OCI-LY7 (cell line): ENCODE measurements around the gene STARD7. TPM values are rescaled to one million over a fixed set of nuclear protein-coding genes. Genes with fewer than 3 reads are reported as not detected.
"Not testable (repeated sequence)": the region's sequence is repeated elsewhere in the genome, so short reads cannot be mapped to it uniquely, and the experiment has no call there.

Experiments
- BruUV-seq: library from RNA; stranded (reverse); fragments of 400-500 nt; replicated peaks from 2 replicates; lab custom pipeline; 2021; lab: Mats Ljungman, UMichigan
- CTCF ChIA-PET: fragments of 300-600 bp; sonication (Branson Sonifier 250); formaldehyde crosslinking; loops from one replicate; lab custom pipeline; 2022; ENCODE audit warnings: antibody characterized with exemption; ENCODE audit not compliant: unreplicated experiment; lab: Charles Lee
- POLR2A ChIA-PET: fragments of 300-600 bp; sonication (Branson Sonifier 250); formaldehyde crosslinking; loops from one replicate; lab custom pipeline; 2022; ENCODE audit warnings: antibody characterized with exemption; lab: Charles Lee
- DNase-seq: peaks from one replicate; pipeline ENCODE4 v3.0.0-alpha.2; 2015; ENCODE audit warnings: low spot score
- H2AFZ ChIP-seq: fragments of 200-600 bp; sonication (generic), shearing (Covaris generic); 2 replicates; pipeline ENCODE4 v1.6.1; 2014; ENCODE audit warnings: mild to moderate bottlenecking, antibody characterized with exemption, low read length, moderate library complexity
- H3K27ac ChIP-seq: fragments of 200-600 bp; sonication (generic); 2 replicates; pipeline ENCODE4 v1.5.1; 2014; ENCODE audit warnings: mixed run types, low read depth, mild to moderate bottlenecking, moderate library complexity, low read length, inconsistent platforms; ENCODE audit not compliant: poor library complexity, severe bottlenecking
- H3K36me3 ChIP-seq: fragments of 200-600 bp; sonication (generic); 2 replicates; pipeline ENCODE4 v1.6.1; 2014; ENCODE audit warnings: mild to moderate bottlenecking, antibody characterized with exemption, low read length, moderate library complexity, mixed read lengths; ENCODE audit not compliant: insufficient read depth
- H3K4me1 ChIP-seq: fragments of 200-600 bp; sonication (generic); 2 replicates; pipeline ENCODE4 v1.5.1; 2014; ENCODE audit warnings: mild to moderate bottlenecking, low read length; ENCODE audit not compliant: insufficient read depth, poor library complexity, severe bottlenecking
- H3K4me2 ChIP-seq: fragments of 200-600 bp; sonication (generic); 2 replicates; pipeline ENCODE4 v1.6.1; 2014; ENCODE audit warnings: mild to moderate bottlenecking, low read length
- H3K4me3 ChIP-seq: fragments of 200-600 bp; sonication (generic); 2 replicates; pipeline ENCODE4 v1.5.1; 2014; ENCODE audit warnings: mild to moderate bottlenecking, low read depth, low read length; ENCODE audit not compliant: poor library complexity, severe bottlenecking
- H3K79me2 ChIP-seq: fragments of 200-600 bp; sonication (generic); 2 replicates; pipeline ENCODE4 v1.6.1; 2016; ENCODE audit warnings: low read depth, mild to moderate bottlenecking, low read length, moderate library complexity, mixed read lengths; ENCODE audit not compliant: insufficient read depth
- H3K9me2 ChIP-seq: fragments of 200-600 bp; sonication (generic); 2 replicates; pipeline ENCODE4 v1.6.1; 2016; ENCODE audit warnings: mild to moderate bottlenecking, low read length, mixed read lengths; ENCODE audit not compliant: insufficient read depth
- H3K9me3 ChIP-seq: fragments of 200-600 bp; sonication (generic); 2 replicates; pipeline ENCODE4 v1.6.1; 2014; ENCODE audit warnings: mild to moderate bottlenecking, mixed run types, low read length, mixed read lengths
- H4K20me1 ChIP-seq: fragments of 200-600 bp; sonication (generic); 2 replicates; pipeline ENCODE4 v1.6.1; 2014; ENCODE audit warnings: mild to moderate bottlenecking, antibody characterized with exemption, low read length, moderate library complexity, mixed read lengths; ENCODE audit not compliant: insufficient read depth
- EZH2phosphoT487 ChIP-seq: fragments of 200-600 bp; sonication (generic); IDR thresholded peaks from 2 replicates; pipeline ENCODE4 v1.6.1; 2018; ENCODE audit warnings: low read depth, borderline replicate concordance, mild to moderate bottlenecking, mixed run types, antibody characterized with exemption, low read length, moderate library complexity, mixed read lengths
- intact Hi-C: fragments of 100-400 bp; cut with micrococcal nuclease; formaldehyde crosslinking; loops from one replicate; pipeline ENCODE4 v1.10.0; 2022; ENCODE audit not compliant: unreplicated experiment
- total RNA-seq, 2 experiments: library from RNA; depleted of rRNA in 1 of 2; stranded (reverse); fragments of >200 nt in 1 of 2; shearing (Covaris generic) in 1 of 2; gene quantifications; 2 replicates each; pipeline ENCODE4 v1.2.3, GENCODE V29; 2014 to 2022
- TF ChIP-seq, protein P1 (sequence below): fragments of 200-600 bp; sonication (generic); conservative IDR thresholded peaks from 2 replicates; pipeline ENCODE4 v1.5.1; 2014; ENCODE audit warnings: mild to moderate bottlenecking, antibody characterized with exemption, low read length, moderate library complexity, mixed read lengths

STARD7 gene
- total RNA-seq, 2 experiments from 2014 or later: 206 to 239 TPM

DNA sequence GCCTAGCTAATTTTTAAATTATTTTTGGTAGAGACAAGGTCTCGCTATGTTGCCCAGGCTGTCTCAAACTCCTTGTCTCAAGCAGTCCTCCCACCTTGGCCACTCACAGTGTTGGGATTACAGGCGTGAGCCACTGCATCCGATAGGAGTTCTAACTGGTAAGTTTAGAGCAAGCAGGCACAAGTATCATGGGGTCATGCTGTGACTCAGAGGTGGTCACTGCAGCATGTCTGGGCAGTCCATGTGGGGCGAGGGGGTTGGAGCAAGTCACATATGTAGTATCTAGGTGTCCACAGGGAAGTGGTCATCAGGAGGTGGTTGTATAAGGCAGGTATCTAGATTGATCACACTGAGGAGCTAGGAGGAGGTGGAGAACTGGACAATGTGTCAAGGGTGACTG is 22.7 kb upstream of the STARD7 start:
- Histone ChIP-seq H4K20me1 (no peaks in the 10 kb centered on the region), H3K9me3 (no peaks in the 10 kb centered on the region), H3K4me3 (no peak overlapping the region), H2AFZ (no peak overlapping the region), H3K4me2 (no peak overlapping the region), H3K9me2 (no peaks in the 10 kb centered on the region), H3K4me1 (peaks cover 28% of the 10 kb centered on the region), H3K27ac (no peak overlapping the region), H3K79me2 (no peaks in the 10 kb centered on the region; the same call in 1 of the 2 replicates), H3K36me3 (no peaks in the 10 kb centered on the region)
- intact Hi-C loops: no loop called here
- CTCF ChIA-PET: interaction anchor here (0.7 to 1.1 kb wide), 2 partner anchors 9 to 10 kb away, joined by 3 to 4 read pairs; no protein-coding TSS in a partner anchor
- no peak for DNase-seq
- TF ChIP-seq, protein P1, sequence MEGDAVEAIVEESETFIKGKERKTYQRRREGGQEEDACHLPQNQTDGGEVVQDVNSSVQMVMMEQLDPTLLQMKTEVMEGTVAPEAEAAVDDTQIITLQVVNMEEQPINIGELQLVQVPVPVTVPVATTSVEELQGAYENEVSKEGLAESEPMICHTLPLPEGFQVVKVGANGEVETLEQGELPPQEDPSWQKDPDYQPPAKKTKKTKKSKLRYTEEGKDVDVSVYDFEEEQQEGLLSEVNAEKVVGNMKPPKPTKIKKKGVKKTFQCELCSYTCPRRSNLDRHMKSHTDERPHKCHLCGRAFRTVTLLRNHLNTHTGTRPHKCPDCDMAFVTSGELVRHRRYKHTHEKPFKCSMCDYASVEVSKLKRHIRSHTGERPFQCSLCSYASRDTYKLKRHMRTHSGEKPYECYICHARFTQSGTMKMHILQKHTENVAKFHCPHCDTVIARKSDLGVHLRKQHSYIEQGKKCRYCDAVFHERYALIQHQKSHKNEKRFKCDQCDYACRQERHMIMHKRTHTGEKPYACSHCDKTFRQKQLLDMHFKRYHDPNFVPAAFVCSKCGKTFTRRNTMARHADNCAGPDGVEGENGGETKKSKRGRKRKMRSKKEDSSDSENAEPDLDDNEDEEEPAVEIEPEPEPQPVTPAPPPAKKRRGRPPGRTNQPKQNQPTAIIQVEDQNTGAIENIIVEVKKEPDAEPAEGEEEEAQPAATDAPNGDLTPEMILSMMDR: no peak
- TF ChIP-seq EZH2phosphoT487: no peak
- POLR2A ChIA-PET: interaction anchor here (1.7 kb wide), 1 partner anchor 15 kb away, joined by 7 read pairs; no protein-coding TSS in a partner anchor
- BruUV-seq: no TSS peak

DNA sequence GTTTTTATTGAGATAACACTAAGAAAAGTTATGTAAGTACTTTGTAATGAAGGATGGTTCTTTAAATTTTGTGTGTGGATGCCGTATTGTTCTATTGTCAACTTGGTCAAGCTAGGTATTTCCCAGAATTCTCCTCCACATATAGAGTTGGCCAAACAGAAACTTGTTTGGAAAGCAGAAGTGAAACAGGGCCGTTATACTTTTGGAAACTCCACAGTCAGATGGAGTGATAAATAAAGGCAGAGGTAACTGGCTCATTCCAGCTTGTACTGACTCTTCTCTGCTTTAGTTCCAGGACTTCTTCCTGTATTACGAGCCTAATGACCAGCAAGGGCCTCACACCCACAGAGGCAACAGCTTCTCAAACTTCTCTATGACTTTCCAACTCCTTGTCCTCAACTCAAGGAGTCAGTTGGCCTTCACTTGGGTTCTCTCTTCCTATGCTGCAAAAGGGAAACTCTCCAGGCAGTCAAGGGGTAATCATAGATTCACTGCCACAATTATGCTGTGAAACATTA is 16.4 kb upstream of the STARD7 start:
- Histone ChIP-seq H3K4me1 (peaks cover 32% of the 10 kb centered on the region), H4K20me1 (no peaks in the 10 kb centered on the region), H3K9me3 (no peaks in the 10 kb centered on the region), H2AFZ (peak overlapping the region; percentile 28; the same call in 1 of the 2 replicates), H3K4me3 (peak overlapping the region; percentile 42), H3K27ac (peak overlapping the region; percentile 89), H3K36me3 (no peaks in the 10 kb centered on the region; the same call in 1 of the 2 replicates), H3K9me2 (no peaks in the 10 kb centered on the region), H3K79me2 (no peaks in the 10 kb centered on the region; the same call in 1 of the 2 replicates), H3K4me2 (peak overlapping the region; percentile 69)
- CTCF ChIA-PET: no interaction called here
- POLR2A ChIA-PET: interaction anchor here (0.5 to 2.0 kb wide), 8 partner anchors 9 to 525 kb away, joined by 3 to 20 read pairs (median 5); partner anchors contain the start of gene STARD7
- peak; percentile 84 for DNase-seq
- intact Hi-C loops: no loop called here
- BruUV-seq: TSS peak; percentile 22
- TF ChIP-seq, protein P1: no peak
- TF ChIP-seq EZH2phosphoT487: no peak

DNA sequence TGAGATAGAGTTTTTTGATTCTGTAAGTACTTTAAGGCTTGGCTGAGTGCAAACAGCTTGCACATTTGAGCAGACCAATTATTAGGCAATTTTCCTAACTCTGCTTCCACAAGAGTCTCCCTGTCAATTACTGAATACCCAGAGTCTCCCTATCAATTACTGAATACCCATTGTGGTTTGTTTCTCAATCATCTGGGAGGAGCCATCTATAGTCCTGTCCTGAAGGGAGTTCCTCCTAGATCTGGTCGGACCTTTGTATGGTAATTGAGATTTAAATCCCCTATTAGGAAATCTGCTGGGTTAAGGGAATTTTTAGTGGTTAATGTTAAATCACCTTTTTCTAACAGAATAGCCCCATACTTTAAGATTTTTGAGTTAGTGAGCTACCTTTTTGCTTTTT is 12.5 kb upstream of the STARD7 start:
- BruUV-seq, CTCF ChIA-PET, H3K4me3 ChIP-seq: not testable (repeated sequence)

DNA sequence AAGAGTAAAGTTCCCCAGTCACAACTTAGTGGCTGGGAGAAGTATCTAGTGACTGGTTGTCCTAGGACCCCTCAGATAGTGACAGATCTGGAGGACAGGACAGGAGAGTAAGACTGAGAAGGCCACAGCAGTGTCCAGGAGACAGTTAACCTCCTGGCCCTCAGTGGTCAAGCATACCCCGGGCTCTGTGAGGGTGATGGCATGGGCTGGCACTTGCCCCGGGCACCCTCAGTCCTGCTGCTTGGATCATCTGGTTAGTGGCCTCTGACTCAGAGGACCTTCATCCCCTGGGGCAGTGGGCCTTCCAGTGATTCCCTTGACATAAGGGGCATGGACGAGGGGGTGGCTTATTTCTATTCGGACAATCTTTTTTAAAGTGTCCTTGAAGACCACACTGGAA is 11.3 kb upstream of the STARD7 start:
- H3K27ac ChIP-seq, H3K4me2 ChIP-seq, H2AFZ ChIP-seq, POLR2A ChIA-PET, H4K20me1 ChIP-seq, H3K4me3 ChIP-seq, H3K9me2 ChIP-seq, DNase-seq, H3K36me3 ChIP-seq, intact Hi-C loops, BruUV-seq, H3K79me2 ChIP-seq, CTCF ChIA-PET, H3K9me3 ChIP-seq: not testable (repeated sequence)
- peaks cover 20% of the 10 kb centered on the region for H3K4me1 ChIP-seq

More for the DNA sequence above, 12.5 kb upstream of the STARD7 start:
- H3K9me3 ChIP-seq, H3K4me2 ChIP-seq, H4K20me1 ChIP-seq, H3K79me2 ChIP-seq, DNase-seq, H3K9me2 ChIP-seq, H2AFZ ChIP-seq, intact Hi-C loops, H3K27ac ChIP-seq, H3K36me3 ChIP-seq, POLR2A ChIA-PET: not testable (repeated sequence)
- H3K4me1 ChIP-seq: peaks cover 32% of the 10 kb centered on the region
